Breast epithelium (tissue), 3 donors: ENCODE measurements around the gene PDK1.

Source experiments
- CTCF ChIP-seq, 3 donors: fragments of 450-650 bp; IDR thresholded peaks; one replicate each; pipeline ENCODE4 v1.5.1; 2016 to 2017; ENCODE audit warnings: antibody characterized with exemption in 3 of 3, mild to moderate bottlenecking in 3 of 3, moderate library complexity in 3 of 3
- POLR2A ChIP-seq: fragments of 450-650 bp; IDR thresholded peaks from one replicate; pipeline ENCODE4 v1.6.1; 2016; ENCODE audit warnings: antibody characterized with exemption, mild to moderate bottlenecking, moderate library complexity

- TF ChIP-seq CTCF (IDR thresholded peaks at IDR 0.05) (no peak), POLR2A (no peak)
These were observed 51.6 kb downstream of the PDK1 start for GRCh38 chr2:172607379-172607928.
